ENCODE data around the gene CBFA2T3. TPM values are rescaled to one million over a fixed set of nuclear protein-coding genes. Genes with fewer than 3 reads are reported as not detected.

Gene CBFA2T3
- total RNA-seq, 4 donors from 2014 or later = 1.4 to 5.8 (median 1.5) TPM

- no peak overlapping the region for H3K27ac ChIP-seq
- no peak overlapping the region for H3K4me3 ChIP-seq
- TF ChIP-seq EP300 (IDR thresholded peaks at IDR 0.05) (no peak), POLR2A (IDR thresholded peaks at IDR 0.05) (no peak), POLR2AphosphoS5 (IDR thresholded peaks at IDR 0.05) (no peak)
- TF ChIP-seq, protein P1, sequence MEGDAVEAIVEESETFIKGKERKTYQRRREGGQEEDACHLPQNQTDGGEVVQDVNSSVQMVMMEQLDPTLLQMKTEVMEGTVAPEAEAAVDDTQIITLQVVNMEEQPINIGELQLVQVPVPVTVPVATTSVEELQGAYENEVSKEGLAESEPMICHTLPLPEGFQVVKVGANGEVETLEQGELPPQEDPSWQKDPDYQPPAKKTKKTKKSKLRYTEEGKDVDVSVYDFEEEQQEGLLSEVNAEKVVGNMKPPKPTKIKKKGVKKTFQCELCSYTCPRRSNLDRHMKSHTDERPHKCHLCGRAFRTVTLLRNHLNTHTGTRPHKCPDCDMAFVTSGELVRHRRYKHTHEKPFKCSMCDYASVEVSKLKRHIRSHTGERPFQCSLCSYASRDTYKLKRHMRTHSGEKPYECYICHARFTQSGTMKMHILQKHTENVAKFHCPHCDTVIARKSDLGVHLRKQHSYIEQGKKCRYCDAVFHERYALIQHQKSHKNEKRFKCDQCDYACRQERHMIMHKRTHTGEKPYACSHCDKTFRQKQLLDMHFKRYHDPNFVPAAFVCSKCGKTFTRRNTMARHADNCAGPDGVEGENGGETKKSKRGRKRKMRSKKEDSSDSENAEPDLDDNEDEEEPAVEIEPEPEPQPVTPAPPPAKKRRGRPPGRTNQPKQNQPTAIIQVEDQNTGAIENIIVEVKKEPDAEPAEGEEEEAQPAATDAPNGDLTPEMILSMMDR (IDR thresholded peaks at IDR 0.05) = no peak
- H3K9me3 ChIP-seq = no peaks in the 10 kb centered on the region
- 89 to 96% methylated on average over 7 to 9 of the region's 20 CpGs for WGBS, 2 donors (ENCODE audit: low coverage in 1 of 2)
- ATAC-seq = no peak
- peaks cover 71% of the 10 kb centered on the region for H3K27me3 ChIP-seq
- H3K4me1 ChIP-seq = peaks cover 0 to 6% (median 0%) of the 10 kb centered on the region in 3 donors
- peaks cover 0 to 41% of the 10 kb centered on the region in 2 donors for H3K36me3 ChIP-seq
Observed at GRCh38 chr16:88877564-88878289, 99.3 kb downstream of the CBFA2T3 start.

DNA sequence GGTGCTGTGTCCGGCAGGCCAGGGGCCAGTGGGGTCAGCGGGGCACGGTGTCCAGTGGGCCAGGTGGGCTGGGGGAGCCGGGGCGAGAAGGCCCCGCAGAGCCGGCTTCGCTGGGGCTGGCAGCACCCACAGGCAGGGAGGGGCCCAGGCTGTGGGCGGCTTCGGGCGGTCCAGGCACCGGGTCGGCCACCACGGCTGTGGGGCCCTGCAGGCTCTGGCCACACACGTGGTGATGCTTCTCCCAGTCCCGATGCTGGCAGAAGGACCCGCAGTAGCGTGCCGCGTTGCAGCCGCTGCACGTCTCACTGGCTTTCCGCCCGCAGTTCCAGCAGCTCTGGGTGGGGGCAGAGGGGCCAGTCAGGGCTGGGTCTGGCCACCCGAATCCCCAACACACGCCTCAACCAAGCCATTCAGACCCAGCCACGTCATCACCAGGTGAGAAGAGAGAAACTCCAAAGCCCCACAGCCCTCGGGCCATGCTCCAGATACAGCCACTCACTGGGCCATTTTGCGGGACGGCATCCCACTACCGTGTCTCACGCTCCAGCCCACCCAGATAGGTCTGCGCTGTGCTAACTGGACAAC is 100.0 kb downstream of the CBFA2T3 start:
- peaks cover 71% of the 10 kb centered on the region for H3K27me3 ChIP-seq
- TF ChIP-seq EP300 (IDR thresholded peaks at IDR 0.05) = no peak
- TF ChIP-seq, protein P1 (IDR thresholded peaks at IDR 0.05) = no peak
- TF ChIP-seq POLR2AphosphoS5 (IDR thresholded peaks at IDR 0.05) = no peak
- TF ChIP-seq POLR2A (IDR thresholded peaks at IDR 0.05) = no peak
- peaks cover 0 to 41% of the 10 kb centered on the region in 2 donors for H3K36me3 ChIP-seq
- H3K9me3 ChIP-seq = no peaks in the 10 kb centered on the region
- no peak overlapping the region for H3K4me3 ChIP-seq
- ATAC-seq = no peak
- peaks cover 0 to 6% (median 0%) of the 10 kb centered on the region in 3 donors for H3K4me1 ChIP-seq
- no peak overlapping the region for H3K27ac ChIP-seq
- WGBS, 2 donors (ENCODE audit: low coverage in 1 of 2) = no CpG with 5 or more reads among the region's 33 CpGs

GRCh38 chr16:88875703-88876234 is 101.2 kb downstream of the CBFA2T3 start:
- peaks cover 0 to 37% of the 10 kb centered on the region in 2 donors for H3K36me3 ChIP-seq
- no peak for ATAC-seq
- H3K4me3 ChIP-seq = no peak overlapping the region
- WGBS, 2 donors (ENCODE audit: low coverage in 1 of 2) = 86 to 92% methylated on average over 19 to 22 of the region's 22 CpGs
- H3K27me3 ChIP-seq = peaks cover 71% of the 10 kb centered on the region
- TF ChIP-seq, protein P1 (IDR thresholded peaks at IDR 0.05) = no peak
- no peak for TF ChIP-seq EP300 (IDR thresholded peaks at IDR 0.05)
- TF ChIP-seq POLR2A (IDR thresholded peaks at IDR 0.05) = no peak
- TF ChIP-seq POLR2AphosphoS5 (IDR thresholded peaks at IDR 0.05) = no peak
- peaks cover 0 to 7% (median 0%) of the 10 kb centered on the region in 3 donors for H3K4me1 ChIP-seq
- no peaks in the 10 kb centered on the region for H3K9me3 ChIP-seq
- H3K27ac ChIP-seq = no peak overlapping the region

GRCh38 chr16:88874938-88875599 is 101.9 kb downstream of the CBFA2T3 start:
- Histone ChIP-seq H3K4me3 (no peak overlapping the region), H3K27ac (no peak overlapping the region), H3K36me3 (peaks cover 0 to 30% of the 10 kb centered on the region in 2 donors), H3K4me1 (peaks cover 0 to 12% (median 0%) of the 10 kb centered on the region in 3 donors), H3K9me3 (no peaks in the 10 kb centered on the region), H3K27me3 (peaks cover 71% of the 10 kb centered on the region)
- no peak for ATAC-seq
- 87 to 88% methylated on average over 12 to 17 of the region's 34 CpGs for WGBS, 2 donors (ENCODE audit: low coverage in 1 of 2)
- TF ChIP-seq EP300 (IDR thresholded peaks at IDR 0.05) = no peak
- TF ChIP-seq POLR2A (IDR thresholded peaks at IDR 0.05) = no peak
- TF ChIP-seq, protein P1 (IDR thresholded peaks at IDR 0.05) = no peak
- TF ChIP-seq POLR2AphosphoS5 (IDR thresholded peaks at IDR 0.05) = no peak

Measured in gastroesophageal sphincter (tissue), 4 donors.